Right lobe of liver (tissue), 4 donors: ENCODE data around the gene CD59.

Source experiments
- CTCF ChIP-seq, 4 donors: fragments of 200-600 bp in 3 of 4; fragments of 450-650 bp in 1 of 4; IDR thresholded peaks; one replicate each; pipeline versions ENCODE4 v1.5.1 to v1.8.0; 2016 to 2022; ENCODE audit warnings: antibody characterized with exemption in 4 of 4, mild to moderate bottlenecking in 2 of 4
- POLR2A ChIP-seq: fragments of 450-650 bp; IDR thresholded peaks from one replicate; pipeline ENCODE4 v1.6.1; 2017; ENCODE audit warnings: antibody characterized with exemption, mild to moderate bottlenecking
- donor health status: DM: no; HTN: no; CAD: no.
- donor health status: DM: no; HTN: no; CAD: no.
- donor health status: DM: no; HTN: yes; CAD: no.

- TF ChIP-seq CTCF (IDR thresholded peaks at IDR 0.05) (no peak), POLR2A (no peak)
Observed at GRCh38 chr11:33700063-33700501, 36.1 kb downstream of the CD59 start.
